Stomach (tissue), 19 donors: ENCODE results near the gene PLAGL2. TPM values are rescaled to one million over a fixed set of nuclear protein-coding genes. Genes with fewer than 3 reads are reported as not detected.
A peak's percentile ranks its signal among the peaks of the same experiment; 100 is the strongest.

ENCODE experiments used
- DNase-seq, 2 donors: peaks; one replicate each; pipeline versions ENCODE4 v3.0.0 to v3.0.0-alpha.2; 2013 to 2019
- H3K27ac ChIP-seq, 5 donors: fragments of 200-600 bp in 4 of 5; sonication (generic) in 4 of 5; one replicate each; pipeline ENCODE4 v1.5.1; 2013 to 2019; ENCODE audit warnings: mild to moderate bottlenecking in 1 of 5, moderate library complexity in 1 of 5
- H3K27me3 ChIP-seq, 3 donors: fragments of 200-600 bp; sonication (generic); one replicate each; pipeline ENCODE4 v1.5.1; 2017 to 2019; ENCODE audit warnings: mixed run types in 1 of 3
- H3K36me3 ChIP-seq, 4 donors: fragments of 200-600 bp; sonication (generic); 1 replicate in 3 of 4; 2 replicates in 1 of 4; pipeline ENCODE4 v1.5.1; 2016 to 2019
- H3K4me1 ChIP-seq, 4 donors: fragments of 200-600 bp; sonication (generic); one replicate each; pipeline ENCODE4 v1.5.1; 2016 to 2019
- H3K4me3 ChIP-seq, 4 donors: fragments of 200-600 bp; sonication (generic) in 3 of 4; one replicate each; pipeline ENCODE4 v1.5.1; 2016 to 2019; ENCODE audit warnings: mild to moderate bottlenecking in 1 of 4
- H3K9me3 ChIP-seq, 4 donors: fragments of 200-600 bp; sonication (generic); one replicate each; pipeline ENCODE4 v1.5.1; 2016 to 2019
- EP300 ChIP-seq: sonication (generic); formaldehyde crosslinking; IDR thresholded peaks from one replicate; pipeline ENCODE4 v1.6.1; 2017; ENCODE audit warnings: antibody characterized with exemption
- POLR2A ChIP-seq, 4 donors: fragments of 450-650 bp; IDR thresholded peaks; one replicate each; pipeline ENCODE4 v1.6.1; 2016; ENCODE audit warnings: antibody characterized with exemption in 4 of 4, control low read depth in 2 of 4, mild to moderate bottlenecking in 1 of 4, moderate library complexity in 1 of 4
- POLR2AphosphoS5 ChIP-seq, 3 donors: sonication (generic); formaldehyde crosslinking; IDR thresholded peaks; one replicate each; pipeline ENCODE4 v1.6.1; 2016; ENCODE audit warnings: antibody characterized with exemption in 3 of 3
- WGBS, 5 donors: extraction: QIAGEN DNeasy Blood & Tissue Kit in 3 of 5; methylation state at CpG; one replicate each; pipeline versions ENCODE4 v1.1.5 to v1.1.7; 2013 to 2018; 5-methylcytosine and 5-hydroxymethylcytosine counted together
- intact Hi-C: fragments of 100-400 bp; cut with DNase I; formaldehyde crosslinking; loops from one replicate; pipeline ENCODE4 v1.15.1; 2023; ENCODE audit warnings: low total_unique reads
- long read RNA-seq, 10 donors: transcript quantifications; one replicate each; lab custom pipeline, GENCODE V29; 2026
- polyA plus RNA-seq, 3 donors: library from polyadenylated mRNA; stranded (reverse); fragments of 200-250 nt; gene quantifications; one replicate each; pipeline ENCODE4 v1.2.3, GENCODE V29; 2013
- total RNA-seq, 5 donors: library from RNA; depleted of rRNA; stranded (reverse); fragments of >200 nt; gene quantifications; one replicate each; pipeline versions ENCODE4 v1.1.0 to v1.2.3, GENCODE V29; 2014 to 2016
- TF ChIP-seq, protein P1 (sequence below), 7 experiments: fragments of 450-650 bp in 4 of 7; fragments of 200-600 bp in 3 of 7; sonication (generic) in 3 of 7; IDR thresholded peaks; one replicate each; pipeline ENCODE4 v1.5.1; 2016 to 2019; ENCODE audit warnings: antibody characterized with exemption in 7 of 7, control low read depth in 2 of 7, mild to moderate bottlenecking in 1 of 7
- donor health status: healthy with polysubstance abuse.
- donor health status: Bipolar disorder and iron deficiency.
- donor health status: healthy.

Gene PLAGL2, protein sequence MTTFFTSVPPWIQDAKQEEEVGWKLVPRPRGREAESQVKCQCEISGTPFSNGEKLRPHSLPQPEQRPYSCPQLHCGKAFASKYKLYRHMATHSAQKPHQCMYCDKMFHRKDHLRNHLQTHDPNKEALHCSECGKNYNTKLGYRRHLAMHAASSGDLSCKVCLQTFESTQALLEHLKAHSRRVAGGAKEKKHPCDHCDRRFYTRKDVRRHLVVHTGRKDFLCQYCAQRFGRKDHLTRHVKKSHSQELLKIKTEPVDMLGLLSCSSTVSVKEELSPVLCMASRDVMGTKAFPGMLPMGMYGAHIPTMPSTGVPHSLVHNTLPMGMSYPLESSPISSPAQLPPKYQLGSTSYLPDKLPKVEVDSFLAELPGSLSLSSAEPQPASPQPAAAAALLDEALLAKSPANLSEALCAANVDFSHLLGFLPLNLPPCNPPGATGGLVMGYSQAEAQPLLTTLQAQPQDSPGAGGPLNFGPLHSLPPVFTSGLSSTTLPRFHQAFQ
- 10 to 100 TPM in 2 of 5 donors, 1 to 10 TPM in 3; 1.8 to 20.0 (median 7.2) TPM for total RNA-seq
- polyA plus RNA-seq: 1 to 10 TPM; 2.6 to 3.1 (median 3.1) TPM
- long read RNA-seq, donor 1, full-length matches to known transcripts: 2 of 2 reads
- long read RNA-seq, donor 1, partial matches to known transcripts: 0 of 2 reads
- long read RNA-seq, donor 1, other reads (novel, unspliced or antisense): 0 of 2 reads
- long read RNA-seq, donor 2, full-length matches to known transcripts: 3 of 9 reads
- long read RNA-seq, donor 2, partial matches to known transcripts: 0 of 9 reads
- long read RNA-seq, donor 2, other reads (novel, unspliced or antisense): 6 of 9 reads
- long read RNA-seq, donor 3, full-length matches to known transcripts: 1 of 1 reads
- long read RNA-seq, donor 3, partial matches to known transcripts: 0 of 1 reads
- long read RNA-seq, donor 3, other reads (novel, unspliced or antisense): 0 of 1 reads
- long read RNA-seq, donor 4: 0 reads
- long read RNA-seq, donor 5, full-length matches to known transcripts: 3 of 13 reads
- long read RNA-seq, donor 5, partial matches to known transcripts: 10 of 13 reads
- long read RNA-seq, donor 5, other reads (novel, unspliced or antisense): 0 of 13 reads
- long read RNA-seq, donor 6, full-length matches to known transcripts: 6 of 6 reads
- long read RNA-seq, donor 6, partial matches to known transcripts: 0 of 6 reads
- long read RNA-seq, donor 6, other reads (novel, unspliced or antisense): 0 of 6 reads
- long read RNA-seq, donor 7, full-length matches to known transcripts: 2 of 2 reads
- long read RNA-seq, donor 7, partial matches to known transcripts: 0 of 2 reads
- long read RNA-seq, donor 7, other reads (novel, unspliced or antisense): 0 of 2 reads
- long read RNA-seq, donor 8, full-length matches to known transcripts: 3 of 3 reads
- long read RNA-seq, donor 8, partial matches to known transcripts: 0 of 3 reads
- long read RNA-seq, donor 8, other reads (novel, unspliced or antisense): 0 of 3 reads
- long read RNA-seq, donor 9: 0 reads
- long read RNA-seq, donor 10, full-length matches to known transcripts: 3 of 3 reads
- long read RNA-seq, donor 10, partial matches to known transcripts: 0 of 3 reads
- long read RNA-seq, donor 10, other reads (novel, unspliced or antisense): 0 of 3 reads

GRCh38 chr20:32207626-32208498 lies at the start of gene PLAGL2, which contains the start of gene POFUT1:
Gene PLAGL2, minus strand, starts transcription at chr20:32207743. Its CDS starts 5,565 bp downstream, at chr20:32202178.
Gene POFUT1, plus strand, starts transcription at chr20:32207880. Its CDS starts 62 bp downstream, at chr20:32207942.
- no peaks in the 10 kb centered on the region for H3K9me3 ChIP-seq
- H3K27me3 ChIP-seq: no peaks in the 10 kb centered on the region
- WGBS, 5 donors: 0 to 3% (median 1%) methylated on average over 11 to 74 of the region's 74 CpGs
- peak; percentile 94 to 97 for DNase-seq
- H3K4me3 ChIP-seq: peak within 1 kb of the TSS; percentile 77 to 99 (median 92)
- peak within 1 kb of the TSS; percentile 92 to 97 (median 96) for H3K27ac ChIP-seq
- H3K4me1 ChIP-seq: peaks cover 44 to 81% (median 65%) of the 10 kb centered on the region in 4 donors
- peaks cover 0 to 34% (median 31%) of the 10 kb centered on the region in 4 donors for H3K36me3 ChIP-seq
- intact Hi-C loops: no loop called here
- TF ChIP-seq, protein P1, sequence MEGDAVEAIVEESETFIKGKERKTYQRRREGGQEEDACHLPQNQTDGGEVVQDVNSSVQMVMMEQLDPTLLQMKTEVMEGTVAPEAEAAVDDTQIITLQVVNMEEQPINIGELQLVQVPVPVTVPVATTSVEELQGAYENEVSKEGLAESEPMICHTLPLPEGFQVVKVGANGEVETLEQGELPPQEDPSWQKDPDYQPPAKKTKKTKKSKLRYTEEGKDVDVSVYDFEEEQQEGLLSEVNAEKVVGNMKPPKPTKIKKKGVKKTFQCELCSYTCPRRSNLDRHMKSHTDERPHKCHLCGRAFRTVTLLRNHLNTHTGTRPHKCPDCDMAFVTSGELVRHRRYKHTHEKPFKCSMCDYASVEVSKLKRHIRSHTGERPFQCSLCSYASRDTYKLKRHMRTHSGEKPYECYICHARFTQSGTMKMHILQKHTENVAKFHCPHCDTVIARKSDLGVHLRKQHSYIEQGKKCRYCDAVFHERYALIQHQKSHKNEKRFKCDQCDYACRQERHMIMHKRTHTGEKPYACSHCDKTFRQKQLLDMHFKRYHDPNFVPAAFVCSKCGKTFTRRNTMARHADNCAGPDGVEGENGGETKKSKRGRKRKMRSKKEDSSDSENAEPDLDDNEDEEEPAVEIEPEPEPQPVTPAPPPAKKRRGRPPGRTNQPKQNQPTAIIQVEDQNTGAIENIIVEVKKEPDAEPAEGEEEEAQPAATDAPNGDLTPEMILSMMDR (IDR thresholded peaks at IDR 0.05): peak in 2 of 7 experiments; percentile 20 to 22
- no peak for TF ChIP-seq EP300
- TF ChIP-seq POLR2AphosphoS5 (IDR thresholded peaks at IDR 0.05): peak; percentile 58 to 84 (median 69)

DNA sequence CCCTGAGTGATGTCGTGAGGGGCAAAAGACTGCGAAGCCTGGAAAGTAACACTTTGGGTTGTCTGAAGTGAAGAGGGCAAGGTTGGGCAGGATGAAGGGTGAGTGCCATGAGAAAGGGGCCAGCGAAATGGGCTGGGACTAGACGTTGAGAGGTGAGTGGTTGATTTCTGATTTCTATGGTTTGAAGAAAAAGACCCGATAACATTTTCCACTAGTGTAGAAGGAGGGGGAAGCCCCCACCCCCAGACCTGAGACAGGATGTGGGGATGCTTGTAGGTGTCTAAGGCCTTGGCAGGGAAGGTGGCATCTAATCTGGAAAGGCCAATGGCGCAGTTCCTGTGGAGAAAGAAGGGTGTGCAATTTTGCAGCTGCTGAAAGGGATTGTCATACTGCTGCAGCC lies 44.6 kb upstream of the PLAGL2 start:
- 79 to 95% (median 91%) methylated on average over 6 of the region's 6 CpGs for WGBS, 5 donors
- DNase-seq: no peak
- H3K4me3 ChIP-seq: no peak overlapping the region
- no peak for TF ChIP-seq POLR2A (IDR thresholded peaks at IDR 0.05)
- TF ChIP-seq, protein P1 (IDR thresholded peaks at IDR 0.05): no peak
- TF ChIP-seq EP300: no peak
- no peak for TF ChIP-seq POLR2AphosphoS5 (IDR thresholded peaks at IDR 0.05)
- no peaks in the 10 kb centered on the region for H3K9me3 ChIP-seq
- no peaks in the 10 kb centered on the region for H3K36me3 ChIP-seq
- intact Hi-C loops: no loop called here
- H3K4me1 ChIP-seq: peaks cover 0 to 15% (median 10%) of the 10 kb centered on the region in 4 donors
- H3K27ac ChIP-seq: no peak overlapping the region
- H3K27me3 ChIP-seq: no peaks in the 10 kb centered on the region

DNA sequence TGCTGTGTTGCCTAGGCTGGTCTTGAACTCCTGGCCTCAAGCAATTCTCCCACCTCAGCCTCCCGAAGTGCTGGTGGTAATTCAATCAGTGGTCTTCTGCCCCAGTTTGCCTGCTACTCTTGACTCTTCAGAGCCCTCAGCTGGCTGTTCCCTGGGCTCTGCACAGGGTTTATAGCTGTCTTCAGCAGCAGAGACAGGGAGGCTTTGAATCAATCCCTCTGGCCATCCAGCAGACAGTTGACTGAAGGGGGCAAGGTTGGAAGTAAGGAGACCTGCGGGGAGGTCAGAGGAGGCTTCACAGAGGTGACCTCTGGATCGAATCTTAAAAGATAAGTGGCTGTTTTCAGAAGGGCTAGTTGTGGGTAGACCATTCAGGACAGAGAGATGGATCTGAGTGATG lies 43.9 kb upstream of the PLAGL2 start:
- TF ChIP-seq POLR2AphosphoS5 (IDR thresholded peaks at IDR 0.05): no peak
- no peak for TF ChIP-seq EP300
- TF ChIP-seq, protein P1 (IDR thresholded peaks at IDR 0.05): no peak
- TF ChIP-seq POLR2A (IDR thresholded peaks at IDR 0.05): no peak
- intact Hi-C loops: no loop called here
- H3K4me3 ChIP-seq: no peak overlapping the region
- H3K27ac ChIP-seq: no peak overlapping the region
- WGBS, 5 donors: 49 to 64% (median 56%) methylated on average over 3 of the region's 3 CpGs
- no peaks in the 10 kb centered on the region for H3K36me3 ChIP-seq
- H3K4me1 ChIP-seq: peaks cover 0 to 9% (median 3%) of the 10 kb centered on the region in 4 donors
- DNase-seq: no peak
- H3K27me3 ChIP-seq: no peaks in the 10 kb centered on the region
- H3K9me3 ChIP-seq: no peaks in the 10 kb centered on the region
